Ureter (tissue), 1 donor: ENCODE measurements around the gene IGFLR1. TPM values are rescaled to one million over a fixed set of nuclear protein-coding genes. Genes with fewer than 3 reads are reported as not detected.
"Not testable (repeated sequence)": the region's sequence is repeated elsewhere in the genome, so short reads cannot be mapped to it uniquely, and the experiment has no call there.

Experiments
- DNase-seq: peaks from one replicate; pipeline ENCODE4 v3.0.0-alpha.2; 2020; ENCODE audit warnings: low spot score
- total RNA-seq: library from RNA; stranded (reverse); gene quantifications from one replicate; pipeline ENCODE4 v1.2.4, GENCODE V29; 2023
- donor health status: DM: yes; HTN: yes; CAD: no.

IGFLR1 gene
- total RNA-seq, 1 donor from 2014 or later = 14.7 TPM

- not testable (repeated sequence) for DNase-seq
Measured at GRCh38 chr19:35724132-35724531, 18.1 kb downstream of the IGFLR1 start.

- DNase-seq = no peak
Measured at GRCh38 chr19:35723671-35724070, 18.6 kb downstream of the IGFLR1 start.

GRCh38 chr19:35722897-35723296 lies 19.4 kb downstream of the IGFLR1 start:
- DNase-seq = no peak

GRCh38 chr19:35722461-35722860 lies 19.8 kb downstream of the IGFLR1 start:
- no peak for DNase-seq

GRCh38 chr19:35721374-35721773 lies 20.9 kb downstream of the IGFLR1 start:
- no peak for DNase-seq

- DNase-seq = no peak
Measured at GRCh38 chr19:35720648-35721047, 21.6 kb downstream of the IGFLR1 start.

- DNase-seq = no peak
Measured at GRCh38 chr19:35720163-35720524, 22.1 kb downstream of the IGFLR1 start.

GRCh38 chr19:35719402-35720162 lies 22.7 kb downstream of the IGFLR1 start:
- no peak for DNase-seq

- no peak for DNase-seq
Measured at GRCh38 chr19:35718345-35719041, 23.8 kb downstream of the IGFLR1 start.

- no peak for DNase-seq
Measured at GRCh38 chr19:35717665-35718344, 24.4 kb downstream of the IGFLR1 start, which contains the start of gene KMT2B. Gene KMT2B, plus strand, starts transcription at chr19:35718003. Its CDS starts 16 bp downstream, at chr19:35718019.

- peak; percentile 96 for DNase-seq
Measured at GRCh38 chr19:35716801-35717664, 25.2 kb downstream of the IGFLR1 start.

- no peak for DNase-seq
Measured at GRCh38 chr19:35715981-35716800, 26.1 kb downstream of the IGFLR1 start.

- DNase-seq = no peak
Measured at GRCh38 chr19:35715355-35715809, 26.9 kb downstream of the IGFLR1 start.

GRCh38 chr19:35714601-35715354 lies 27.5 kb downstream of the IGFLR1 start:
- DNase-seq = no peak

- DNase-seq = no peak
Measured at GRCh38 chr19:35713904-35714495, 28.3 kb downstream of the IGFLR1 start.

GRCh38 chr19:35713506-35713850 lies 28.8 kb downstream of the IGFLR1 start:
- DNase-seq = no peak

- no peak for DNase-seq
Measured at GRCh38 chr19:35712567-35713505, 29.4 kb downstream of the IGFLR1 start.
